B cell (primary cell): ENCODE data around the gene UBE2M. TPM values are rescaled to one million over a fixed set of nuclear protein-coding genes. Genes with fewer than 3 reads are reported as not detected.

Experiments
- ATAC-seq: fragments of 200-7000 bp; cut with Tn5 transposase; one replicate; pipeline ENCODE4 v1.10.0; 2021; ENCODE audit warnings: low read depth, mild to moderate bottlenecking, moderate number of reproducible peaks, moderate library complexity
- CTCF ChIA-PET: fragments of 350-600 bp; sonication (Branson Sonifier 250); formaldehyde crosslinking; loops from one replicate; lab custom pipeline; 2021; ENCODE audit warnings: antibody characterized with exemption, inconsistent platforms; lab: Charles Lee
- POLR2A ChIA-PET: fragments of 350-600 bp; sonication (Branson Sonifier 250); formaldehyde crosslinking; loops from one replicate; lab custom pipeline; 2021; ENCODE audit warnings: antibody characterized with exemption; lab: Charles Lee
- DNase-seq: peaks from one replicate; pipeline ENCODE4 v3.0.0; 2013
- H2AFZ ChIP-seq: 2 replicates; pipeline ENCODE4 v1.6.1; 2012; ENCODE audit warnings: mild to moderate bottlenecking, low read depth, low read length; ENCODE audit not compliant: insufficient read depth, poor library complexity, severe bottlenecking
- H3K27ac ChIP-seq, 2 donors: 1 replicate in 1 of 2; 2 replicates in 1 of 2; pipeline ENCODE4 v1.5.1; 2012 to 2013; ENCODE audit warnings: low read length in 2 of 2, mild to moderate bottlenecking in 2 of 2, moderate library complexity in 1 of 2
- H3K27me3 ChIP-seq, 4 experiments: fragments of 200-600 bp in 1 of 4; sonication (generic) in 1 of 4; replicated peaks in 1 of 4; 1 replicate in 2 of 4; 2 replicates in 2 of 4; pipeline versions ENCODE4 v1.6.1 to v1.7.0; 2013 to 2016; ENCODE audit warnings: low read length in 3 of 4, mild to moderate bottlenecking in 2 of 4, mixed read lengths in 1 of 4, moderate library complexity in 1 of 4; ENCODE audit not compliant: insufficient read depth in 4 of 4, control insufficient read depth in 3 of 4; ENCODE audit errors: control extremely low read depth in 1 of 4
- H3K36me3 ChIP-seq, 2 experiments: replicated peaks in 1 of 2; 1 replicate in 1 of 2; 2 replicates in 1 of 2; pipeline versions ENCODE4 v1.6.1 to v1.7.1; 2013; ENCODE audit warnings: low read length in 1 of 2; ENCODE audit not compliant: insufficient read depth in 2 of 2, control insufficient read depth in 1 of 2; ENCODE audit errors: control extremely low read depth in 1 of 2, extremely low read depth in 1 of 2
- H3K4me1 ChIP-seq, 2 donors: fragments of 200-600 bp in 1 of 2; sonication (generic) in 1 of 2; 1 replicate in 1 of 2; 2 replicates in 1 of 2; pipeline versions ENCODE4 v1.5.1 to v1.6.1; 2013 to 2017; ENCODE audit warnings: low read length in 2 of 2; ENCODE audit not compliant: control insufficient read depth in 2 of 2, insufficient read depth in 2 of 2
- H3K4me2 ChIP-seq: replicated peaks from 2 replicates; pipeline ENCODE3; 2012; ENCODE audit warnings: mild to moderate bottlenecking, low read depth, low read length; ENCODE audit not compliant: poor library complexity, severe bottlenecking
- H3K4me3 ChIP-seq, 5 experiments: fragments of 200-600 bp in 1 of 5; sonication (generic) in 1 of 5; 1 replicate in 3 of 5; 2 replicates in 2 of 5; pipeline versions ENCODE4 v1.5.1 to v1.7.0; 2011 to 2016; ENCODE audit warnings: low read length in 4 of 5, mild to moderate bottlenecking in 4 of 5, low read depth in 2 of 5, control low read depth in 1 of 5, moderate library complexity in 1 of 5; ENCODE audit not compliant: insufficient read depth in 1 of 5; ENCODE audit errors: control extremely low read depth in 1 of 5, extremely low read depth in 1 of 5
- H3K79me2 ChIP-seq: fragments of 200-600 bp; sonication (generic); one replicate; pipeline ENCODE4 v1.6.0; 2016; ENCODE audit warnings: low read length; ENCODE audit not compliant: control insufficient read depth, insufficient read depth
- H3K9ac ChIP-seq: fragments of 200-600 bp; sonication (generic); 2 replicates; pipeline ENCODE4 v1.6.1; 2017; ENCODE audit warnings: mild to moderate bottlenecking, low read length, moderate library complexity
- H3K9me3 ChIP-seq, 3 donors: one replicate each; pipeline versions ENCODE4 v1.6.1 to v1.7.1; 2013; ENCODE audit warnings: low read length in 2 of 3; ENCODE audit not compliant: control insufficient read depth in 2 of 3, insufficient read depth in 1 of 3; ENCODE audit errors: control extremely low read depth in 1 of 3
- H4K20me1 ChIP-seq: 2 replicates; pipeline ENCODE4 v1.6.0; 2012; ENCODE audit warnings: mild to moderate bottlenecking, low read length; ENCODE audit not compliant: insufficient read depth, control insufficient read depth, poor library complexity, severe bottlenecking
- H3K27ac Mint-ChIP-seq: one replicate; pipeline ENCODE4 v1.8.0; 2021; ENCODE audit warnings: mixed read lengths
- H3K27me3 Mint-ChIP-seq: one replicate; pipeline ENCODE4 v1.8.0; 2021; ENCODE audit warnings: mixed read lengths
- H3K4me1 Mint-ChIP-seq: one replicate; pipeline ENCODE4 v1.8.0; 2021; ENCODE audit warnings: mixed read lengths
- H3K4me3 Mint-ChIP-seq: one replicate; pipeline ENCODE4 v1.8.0; 2021; ENCODE audit warnings: mixed read lengths
- H3K9me3 Mint-ChIP-seq: one replicate; pipeline ENCODE4 v1.8.0; 2022; ENCODE audit warnings: mixed read lengths; ENCODE audit not compliant: insufficient read depth
- CTCF ChIP-seq: fragments of 200-600 bp; IDR thresholded peaks from one replicate; pipeline ENCODE4 v1.8.0; 2022; ENCODE audit warnings: antibody characterized with exemption, mild to moderate bottlenecking
- EZH2 ChIP-seq: IDR thresholded peaks from 2 replicates; pipeline ENCODE4 v1.6.1; 2012; ENCODE audit warnings: borderline replicate concordance, low read depth, mild to moderate bottlenecking, moderate library complexity, low read length; ENCODE audit not compliant: insufficient read depth, poor library complexity, severe bottlenecking
- WGBS: methylation state at CpG from one replicate; pipeline ENCODE4 v1.1.5; 2013; ENCODE audit warnings: missing lambda C conversion rate; ENCODE audit not compliant: insufficient coverage; 5-methylcytosine and 5-hydroxymethylcytosine counted together
- intact Hi-C: fragments of 100-400 bp; cut with micrococcal nuclease; formaldehyde crosslinking; loops from one replicate; pipeline ENCODE4 v1.10.0; 2022
- polyA plus RNA-seq: library from polyadenylated mRNA; depleted of rRNA; stranded (reverse); fragments of >200 nt; gene quantifications from 2 replicates; pipeline ENCODE4 v1.2.3, GENCODE V29; 2012
- total RNA-seq, 2 donors: library from RNA; stranded (reverse); fragments of 120-200 nt in 1 of 2; gene quantifications; 1 replicate in 1 of 2; 2 replicates in 1 of 2; pipeline versions ENCODE4 v1.2.3 to v1.2.4, GENCODE V29; 2013 to 2022

The UBE2M gene
- total and polyA plus RNA-seq, 2 donors (not counting 1 experiment from before 2014, with no cell fraction given), result 62.5 to 66.1 TPM

- Histone ChIP-seq H3K4me3 (no peak overlapping the region), H3K36me3 (peaks cover 0 to 16% of the 10 kb centered on the region in 2 experiments), H4K20me1 (peaks cover 2% of the 10 kb centered on the region), H3K79me2 (peaks cover 15% of the 10 kb centered on the region), H3K27ac (no peak overlapping the region), H2AFZ (no peak overlapping the region), H3K27me3 (no peaks in the 10 kb centered on the region), H3K4me1 (peaks cover 11 to 19% of the 10 kb centered on the region in 2 donors), H3K9ac (no peak overlapping the region), H3K4me2 (no peak overlapping the region), H3K9me3 (peaks cover 0 to 7% (median 0%) of the 10 kb centered on the region in 3 donors)
- H3K27me3 Mint-ChIP-seq, result no peaks in the 10 kb centered on the region
- intact Hi-C loops, result no loop called here
- no peak for TF ChIP-seq CTCF
- TF ChIP-seq EZH2, result no peak
- WGBS, result 92% methylated on average over 2 of the region's 4 CpGs
- ATAC-seq (no peak), DNase-seq (no peak)
- CTCF ChIA-PET, result no interaction called here
- no peak overlapping the region for H3K4me3 Mint-ChIP-seq
- POLR2A ChIA-PET, result interaction anchor here (0.6 kb wide), 1 partner anchor 166 kb away, joined by 6 read pairs; no protein-coding TSS in a partner anchor
- H3K9me3 Mint-ChIP-seq, result no peaks in the 10 kb centered on the region
- H3K27ac Mint-ChIP-seq, result no peak overlapping the region
- peaks cover 26% of the 10 kb centered on the region for H3K4me1 Mint-ChIP-seq
Measured at GRCh38 chr19:58568453-58569130, 10.2 kb upstream of the UBE2M start.

- WGBS, result 100% methylated on average over 4 of the region's 5 CpGs
- intact Hi-C loops, result no loop called here
- CTCF ChIA-PET, result no interaction called here
Measured at GRCh38 chr19:58566989-58567388, 8.6 kb upstream of the UBE2M start.

More at GRCh38 chr19:58566989-58567388, 8.6 kb upstream of the UBE2M start:
- peaks cover 15% of the 10 kb centered on the region for H3K79me2 ChIP-seq
- no peaks in the 10 kb centered on the region for H3K9me3 Mint-ChIP-seq
- no peak overlapping the region for H3K9ac ChIP-seq
- H2AFZ ChIP-seq, result no peak overlapping the region
- POLR2A ChIA-PET, result no interaction called here
- H3K4me1 Mint-ChIP-seq, result peaks cover 27% of the 10 kb centered on the region
- H3K27ac Mint-ChIP-seq, result no peak overlapping the region
- no peak for ATAC-seq
- TF ChIP-seq CTCF, result no peak
- no peak for TF ChIP-seq EZH2
- no peak overlapping the region for H3K4me3 ChIP-seq
- H3K4me2 ChIP-seq, result no peak overlapping the region
- peaks cover 7% of the 10 kb centered on the region for H4K20me1 ChIP-seq
- DNase-seq, result no peak
- no peak overlapping the region for H3K4me3 Mint-ChIP-seq
- no peak overlapping the region for H3K27ac ChIP-seq
- peaks cover 17 to 26% of the 10 kb centered on the region in 2 donors for H3K4me1 ChIP-seq
- no peaks in the 10 kb centered on the region for H3K27me3 ChIP-seq
- H3K9me3 ChIP-seq, result peaks cover 0 to 7% (median 0%) of the 10 kb centered on the region in 3 donors
- H3K27me3 Mint-ChIP-seq, result no peaks in the 10 kb centered on the region
- peaks cover 0 to 16% of the 10 kb centered on the region in 2 experiments for H3K36me3 ChIP-seq
